HCT116 (cell line): ENCODE measurements around the gene RPL19. TPM values are rescaled to one million over a fixed set of nuclear protein-coding genes. Genes with fewer than 3 reads are reported as not detected.

Source experiments
- ATAC-seq: fragments of 200-7000 bp; cut with Tn5 transposase; 2 replicates; pipeline ENCODE4 v1.9.1; 2020; ENCODE audit warnings: mild to moderate bottlenecking, moderate library complexity
- BruUV-seq: library from RNA; stranded (reverse); fragments of 400-500 nt; replicated peaks from 2 replicates; lab custom pipeline; 2021; lab: Mats Ljungman, UMichigan
- CTCF ChIA-PET: fragments of 300-600 bp; sonication (Branson Sonifier 250); formaldehyde crosslinking; loops from one replicate; lab custom pipeline; 2021; ENCODE audit warnings: antibody characterized with exemption; lab: Charles Lee
- POLR2A ChIA-PET: fragments of 300-600, 350-600 bp; sonication (Branson Sonifier 250); formaldehyde crosslinking; loops from one replicate; lab custom pipeline; 2021; ENCODE audit warnings: antibody characterized with exemption; lab: Charles Lee
- RAD21 ChIA-PET, 2 experiments: fragments of 300-600 bp; sonication (Branson Sonifier 250); formaldehyde crosslinking; loops; one replicate each; lab custom pipeline; 2023; ENCODE audit warnings: low total read pairs in 2 of 2; ENCODE audit not compliant: uncharacterized antibody in 2 of 2, unreplicated experiment in 2 of 2, low non-redundant PET in 1 of 2; lab: Charles Lee
- DNase-seq: peaks from one replicate; pipeline ENCODE4 v3.0.0-alpha.2; 2010; ENCODE audit warnings: low read depth, low spot score
- H2AFZ ChIP-seq: fragments of 200-600 bp; shearing (Covaris generic), sonication (generic); 2 replicates; pipeline ENCODE4 v1.6.1; 2017; ENCODE audit warnings: low read depth, mixed run types, mixed read lengths, antibody characterized with exemption, low read length; ENCODE audit not compliant: poor library complexity, severe bottlenecking
- H3K27ac ChIP-seq: 2 replicates; pipeline ENCODE4 v1.5.1; 2012; ENCODE audit warnings: low read depth, low read length
- H3K27me3 ChIP-seq: fragments of 200-600 bp; sonication (generic); 2 replicates; pipeline ENCODE4 v1.6.1; 2016; ENCODE audit warnings: mixed run types, low read length, mixed read lengths; ENCODE audit not compliant: insufficient read depth
- H3K36me3 ChIP-seq, 2 experiments: fragments of 200-500 bp in 1 of 2; fragments of 200-600 bp in 1 of 2; sonication (Bioruptor generic) in 1 of 2; sonication (generic) in 1 of 2; 2 replicates each; pipeline versions ENCODE4 v1.5.1 to v1.6.1; 2014 to 2016; ENCODE audit warnings: low read length in 2 of 2, inconsistent platforms in 1 of 2, mixed read lengths in 1 of 2, mixed run types in 1 of 2; ENCODE audit not compliant: insufficient read depth in 2 of 2, control insufficient read depth in 1 of 2
- H3K4me1 ChIP-seq, 2 experiments: fragments of 200-600 bp in 1 of 2; sonication (generic) in 1 of 2; 2 replicates each; pipeline versions ENCODE4 v1.5.1 to v1.6.1; 2012 to 2017; ENCODE audit warnings: low read length in 2 of 2, inconsistent platforms in 1 of 2, mild to moderate bottlenecking in 1 of 2, mixed read lengths in 1 of 2, mixed run types in 1 of 2, moderate library complexity in 1 of 2; ENCODE audit not compliant: insufficient read depth in 2 of 2, control insufficient read depth in 1 of 2
- H3K4me2 ChIP-seq: fragments of 200-600 bp; sonication (generic); 2 replicates; pipeline ENCODE4 v1.6.1; 2017; ENCODE audit warnings: mixed run types, low read length, mixed read lengths
- H3K4me3 ChIP-seq, 2 experiments: fragments of 200-600 bp in 1 of 2; sonication (generic) in 1 of 2; replicated peaks in 1 of 2; 2 replicates each; pipeline ENCODE4 v1.5.1; 2011 to 2016; ENCODE audit warnings: low read length in 2 of 2, control low read depth in 1 of 2, low read depth in 1 of 2, mild to moderate bottlenecking in 1 of 2, mixed read lengths in 1 of 2, mixed run types in 1 of 2
- H3K79me2 ChIP-seq: fragments of 200-600 bp; sonication (generic); 2 replicates; pipeline ENCODE4 v1.6.1; 2017; ENCODE audit warnings: mild to moderate bottlenecking, mixed run types, low read length, moderate library complexity, mixed read lengths; ENCODE audit not compliant: insufficient read depth
- H3K9ac ChIP-seq: fragments of 200-600 bp; sonication (generic); 2 replicates; pipeline ENCODE4 v1.6.1; 2016; ENCODE audit warnings: low read length, mixed read lengths
- H3K9me2 ChIP-seq: fragments of 200-600 bp; sonication (generic), shearing (Covaris generic); 2 replicates; pipeline ENCODE4 v1.6.1; 2017; ENCODE audit warnings: mixed run types, mild to moderate bottlenecking, moderate library complexity; ENCODE audit not compliant: insufficient read depth
- H3K9me3 ChIP-seq, 2 experiments: fragments of 200-500 bp in 1 of 2; fragments of 200-600 bp in 1 of 2; sonication (Bioruptor generic) in 1 of 2; sonication (generic) in 1 of 2; 2 replicates each; pipeline ENCODE4 v1.6.1; 2014 to 2017; ENCODE audit warnings: low read length in 2 of 2, mixed read lengths in 2 of 2, inconsistent platforms in 1 of 2, low read depth in 1 of 2, mild to moderate bottlenecking in 1 of 2, mixed run types in 1 of 2, moderate library complexity in 1 of 2; ENCODE audit not compliant: control insufficient read depth in 1 of 2, insufficient read depth in 1 of 2
- H4K20me1 ChIP-seq: fragments of 200-600 bp; sonication (generic), shearing (Covaris generic); 2 replicates; pipeline ENCODE4 v1.6.1; 2017; ENCODE audit warnings: mixed run types, mild to moderate bottlenecking, moderate library complexity; ENCODE audit not compliant: insufficient read depth
- ATF3 ChIP-seq: IDR thresholded peaks from 2 replicates; pipeline ENCODE4 v1.6.1; 2012
- CEBPB ChIP-seq: IDR thresholded peaks from 2 replicates; pipeline ENCODE4 v1.6.1; 2012; ENCODE audit warnings: low read depth
- ELF1 ChIP-seq: IDR thresholded peaks from 2 replicates; pipeline ENCODE4 v1.6.1; 2012; ENCODE audit warnings: low read depth, borderline replicate concordance
- EZH2 ChIP-seq: fragments of 200-600 bp; sonication (generic); IDR thresholded peaks from 2 replicates; pipeline ENCODE4 v1.6.1; 2017; ENCODE audit warnings: antibody characterized with exemption, mixed run types
- EZH2phosphoT487 ChIP-seq: fragments of 200-600 bp; IDR thresholded peaks from 2 replicates; pipeline ENCODE4 v1.6.1; 2018; ENCODE audit warnings: antibody characterized with exemption, borderline replicate concordance
- FOSL1 ChIP-seq: IDR thresholded peaks from 2 replicates; pipeline ENCODE4 v1.6.1; 2012; ENCODE audit warnings: low read depth
- JUND ChIP-seq: IDR thresholded peaks from 2 replicates; pipeline ENCODE4 v1.6.1; 2012
- POLR2A ChIP-seq: IDR thresholded peaks from 2 replicates; pipeline ENCODE4 v1.7.0; 2011; ENCODE audit warnings: borderline replicate concordance; ENCODE audit not compliant: insufficient read depth, insufficient read length; ENCODE audit errors: extremely low read depth
- RAD21 ChIP-seq: IDR thresholded peaks from 2 replicates; pipeline ENCODE4 v1.6.1; 2012; ENCODE audit warnings: low read depth, mild to moderate bottlenecking
- ZFX ChIP-seq: fragments of 450-650 bp; IDR thresholded peaks from 2 replicates; pipeline ENCODE4 v1.6.1; 2017
- intact Hi-C: fragments of 100-400 bp; cut with micrococcal nuclease; formaldehyde crosslinking; loops from 2 replicates; pipeline ENCODE4 v1.10.0; 2022
- total RNA-seq: library from RNA; stranded (reverse); gene quantifications from one replicate; pipeline ENCODE4 v1.2.1, GENCODE V29; 2021; ENCODE audit not compliant: unreplicated experiment
- TF ChIP-seq, protein P1 (sequence below), 3 experiments: fragments of 200-600 bp in 1 of 3; sonication (generic) in 1 of 3; IDR thresholded peaks in 2 of 3; conservative IDR thresholded peaks in 1 of 3; 2 replicates each; pipeline ENCODE4 v1.5.1; 2012 to 2017; ENCODE audit warnings: low read depth in 2 of 3, low read length in 2 of 3, antibody characterized with exemption in 1 of 3, borderline replicate concordance in 1 of 3, control low read depth in 1 of 3, mild to moderate bottlenecking in 1 of 3, mixed read lengths in 1 of 3, mixed run types in 1 of 3, moderate library complexity in 1 of 3; ENCODE audit not compliant: insufficient read depth in 1 of 3
- TF ChIP-seq, protein P2 (sequence below): IDR thresholded peaks from 2 replicates; pipeline ENCODE4 v1.6.1; 2011; ENCODE audit warnings: mild to moderate bottlenecking, low read length, moderate library complexity; ENCODE audit not compliant: insufficient replicate concordance; ENCODE audit errors: extremely low read depth
- TF ChIP-seq, protein P3 (sequence below): IDR thresholded peaks from 2 replicates; pipeline ENCODE4 v1.6.1; 2012

The RPL19 gene
- total RNA-seq, 1 experiment from 2014 or later, result 2,276 TPM

GRCh38 chr17:39169101-39169500 lies 31.0 kb upstream of the RPL19 start:
- no peak for ATAC-seq
- H3K9me3 ChIP-seq, result no peaks in the 10 kb centered on the region
- RAD21 ChIA-PET, result no interaction called here

More at GRCh38 chr17:39169101-39169500, 31.0 kb upstream of the RPL19 start:
- intact Hi-C loops, result no loop called here
- H3K9me2 ChIP-seq, result no peaks in the 10 kb centered on the region
- no peak for DNase-seq
- no peaks in the 10 kb centered on the region for H3K27me3 ChIP-seq
- no TSS peak for BruUV-seq
- no peak overlapping the region for H2AFZ ChIP-seq
- CTCF ChIA-PET, result interaction anchor here (1.6 kb wide), 1 partner anchor 492 kb away, joined by 3 read pairs; no protein-coding TSS in a partner anchor
- H3K27ac ChIP-seq, result no peak overlapping the region
- peaks cover 4 to 12% of the 10 kb centered on the region in 2 experiments; a peak in 3 of 4 replicates for H3K4me1 ChIP-seq
- TF ChIP-seq EZH2, result no peak
- no peak for TF ChIP-seq ELF1
- TF ChIP-seq RAD21, result no peak
- no peak for TF ChIP-seq CEBPB
- no peak for TF ChIP-seq ZFX
- TF ChIP-seq EZH2phosphoT487, result no peak
- TF ChIP-seq, protein P1, sequence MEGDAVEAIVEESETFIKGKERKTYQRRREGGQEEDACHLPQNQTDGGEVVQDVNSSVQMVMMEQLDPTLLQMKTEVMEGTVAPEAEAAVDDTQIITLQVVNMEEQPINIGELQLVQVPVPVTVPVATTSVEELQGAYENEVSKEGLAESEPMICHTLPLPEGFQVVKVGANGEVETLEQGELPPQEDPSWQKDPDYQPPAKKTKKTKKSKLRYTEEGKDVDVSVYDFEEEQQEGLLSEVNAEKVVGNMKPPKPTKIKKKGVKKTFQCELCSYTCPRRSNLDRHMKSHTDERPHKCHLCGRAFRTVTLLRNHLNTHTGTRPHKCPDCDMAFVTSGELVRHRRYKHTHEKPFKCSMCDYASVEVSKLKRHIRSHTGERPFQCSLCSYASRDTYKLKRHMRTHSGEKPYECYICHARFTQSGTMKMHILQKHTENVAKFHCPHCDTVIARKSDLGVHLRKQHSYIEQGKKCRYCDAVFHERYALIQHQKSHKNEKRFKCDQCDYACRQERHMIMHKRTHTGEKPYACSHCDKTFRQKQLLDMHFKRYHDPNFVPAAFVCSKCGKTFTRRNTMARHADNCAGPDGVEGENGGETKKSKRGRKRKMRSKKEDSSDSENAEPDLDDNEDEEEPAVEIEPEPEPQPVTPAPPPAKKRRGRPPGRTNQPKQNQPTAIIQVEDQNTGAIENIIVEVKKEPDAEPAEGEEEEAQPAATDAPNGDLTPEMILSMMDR (IDR thresholded peaks at IDR 0.05 in 2 of 3, conservative IDR thresholded peaks at IDR 0.05 in 1 of 3; ENCODE audit: borderline replicate concordance in 1 of 3, insufficient read depth in 1 of 3, low read depth in 2 of 3, low read length in 2 of 3), result no peak
- TF ChIP-seq, protein P2, sequence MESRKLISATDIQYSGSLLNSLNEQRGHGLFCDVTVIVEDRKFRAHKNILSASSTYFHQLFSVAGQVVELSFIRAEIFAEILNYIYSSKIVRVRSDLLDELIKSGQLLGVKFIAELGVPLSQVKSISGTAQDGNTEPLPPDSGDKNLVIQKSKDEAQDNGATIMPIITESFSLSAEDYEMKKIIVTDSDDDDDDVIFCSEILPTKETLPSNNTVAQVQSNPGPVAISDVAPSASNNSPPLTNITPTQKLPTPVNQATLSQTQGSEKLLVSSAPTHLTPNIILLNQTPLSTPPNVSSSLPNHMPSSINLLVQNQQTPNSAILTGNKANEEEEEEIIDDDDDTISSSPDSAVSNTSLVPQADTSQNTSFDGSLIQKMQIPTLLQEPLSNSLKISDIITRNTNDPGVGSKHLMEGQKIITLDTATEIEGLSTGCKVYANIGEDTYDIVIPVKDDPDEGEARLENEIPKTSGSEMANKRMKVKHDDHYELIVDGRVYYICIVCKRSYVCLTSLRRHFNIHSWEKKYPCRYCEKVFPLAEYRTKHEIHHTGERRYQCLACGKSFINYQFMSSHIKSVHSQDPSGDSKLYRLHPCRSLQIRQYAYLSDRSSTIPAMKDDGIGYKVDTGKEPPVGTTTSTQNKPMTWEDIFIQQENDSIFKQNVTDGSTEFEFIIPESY, result no peak
- TF ChIP-seq POLR2A, result no peak
- no peak for TF ChIP-seq ATF3
- TF ChIP-seq JUND, result no peak
- no peak for TF ChIP-seq FOSL1
- TF ChIP-seq, protein P3, sequence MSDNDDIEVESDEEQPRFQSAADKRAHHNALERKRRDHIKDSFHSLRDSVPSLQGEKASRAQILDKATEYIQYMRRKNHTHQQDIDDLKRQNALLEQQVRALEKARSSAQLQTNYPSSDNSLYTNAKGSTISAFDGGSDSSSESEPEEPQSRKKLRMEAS, result no peak
- TF ChIP-seq, all 23 proteins: peak for 0
- no peak overlapping the region for H3K4me2 ChIP-seq
- no peaks in the 10 kb centered on the region for H3K36me3 ChIP-seq
- POLR2A ChIA-PET, result no interaction called here
- H4K20me1 ChIP-seq, result no peaks in the 10 kb centered on the region
- no peak overlapping the region for H3K9ac ChIP-seq
- no peak overlapping the region for H3K4me3 ChIP-seq
- H3K79me2 ChIP-seq, result no peaks in the 10 kb centered on the region
